ENCODE results near the gene WWOX. TPM values are rescaled to one million over a fixed set of nuclear protein-coding genes. Genes with fewer than 3 reads are reported as not detected.

Gene WWOX
- total and polyA plus RNA-seq, 2 of the 13 experiments (the other 11 are each of a cell fraction or from before 2014, with no cell fraction given): 9.1 to 37.4 TPM

DNA sequence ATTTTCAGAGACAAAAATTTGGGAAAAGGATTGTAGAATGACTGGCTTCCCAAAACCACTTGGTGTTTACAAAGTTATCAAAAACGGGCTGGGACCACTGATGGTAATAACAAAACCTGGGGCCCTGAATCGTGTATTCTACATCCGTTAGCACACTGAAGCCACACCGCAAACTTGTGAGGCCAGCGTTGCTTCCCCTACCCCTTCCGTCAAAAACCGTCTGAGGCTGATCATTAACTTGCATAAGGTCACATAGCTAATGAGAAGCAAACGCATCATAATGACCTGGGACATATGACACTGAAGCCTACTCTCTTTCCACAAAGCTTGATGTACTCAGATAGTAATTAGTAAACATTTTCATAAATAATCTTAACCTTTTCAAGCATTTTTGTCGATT, 796.8 kb downstream of the WWOX start:
- no TSS peak for BruUV-seq (replicated peaks)
- DNase-seq (ENCODE audit: low spot score): no peak
- in situ Hi-C loops (cut with HindIII; ENCODE audit: extremely low pct_ligation_motif_present, low pct_unique_long_range_greater_than_20kb) (no loop called here), intact Hi-C loops (cut with micrococcal nuclease; ENCODE audit: unreplicated experiment) (no loop called here)
- Histone ChIP-seq H3K36me3 (replicated peaks in 1 of 2; ENCODE audit: control insufficient read depth in 1 of 2, insufficient read depth in 2 of 2, low read length in 2 of 2) (no peaks in the 10 kb centered on the region), H3K79me2 (ENCODE audit: insufficient read depth, low read length) (no peaks in the 10 kb centered on the region), H3K9ac (ENCODE audit: insufficient read depth, low read depth, low read length) (no peak overlapping the region), H3K4me1 (ENCODE audit: insufficient read depth, low read length) (no peaks in the 10 kb centered on the region), H3K4me2 (ENCODE audit: low read depth, low read length) (no peak overlapping the region), H3K4me3 (replicated peaks in 1 of 3; ENCODE audit: insufficient read depth in 1 of 3, low read depth in 2 of 3, low read length in 3 of 3) (no peak overlapping the region), H3K9me3 (ENCODE audit: low read length) (no peaks in the 10 kb centered on the region), H3K27ac (ENCODE audit: extremely low read length, insufficient read depth, low read length) (no peak overlapping the region), H4K20me1 (ENCODE audit: insufficient read depth, low read length) (no peaks in the 10 kb centered on the region), H2AFZ (ENCODE audit: low read length) (no peak overlapping the region), H3K27me3 (ENCODE audit: control insufficient read depth in 1 of 2, insufficient read depth in 2 of 2, low read length in 2 of 2) (no peaks in the 10 kb centered on the region)
- FAIRE-seq: no peak
- CTCF ChIA-PET (ENCODE audit: low intra/inter-chr PET ratio, low total read pairs): no interaction called here
- ATAC-seq: no peak
- WGBS (ENCODE audit: low lambda C conversion rate): 51% methylated on average over 9 of the region's 9 CpGs
- POLR2A ChIA-PET: no interaction called here
- no peak for TF ChIP-seq PCBP1 (IDR thresholded peaks at IDR 0.05; ENCODE audit: borderline replicate concordance, low read depth, low read length)
- TF ChIP-seq PHF8 (CRISPR knock-in tag; IDR thresholded peaks at IDR 0.05): no peak
- TF ChIP-seq YEATS4 (CRISPR knock-in tag; IDR thresholded peaks at IDR 0.05; ENCODE audit: borderline replicate concordance): no peak
- TF ChIP-seq ZNF746 (CRISPR knock-in tag; IDR thresholded peaks at IDR 0.05): no peak
- TF ChIP-seq U2AF2 (IDR thresholded peaks at IDR 0.05; ENCODE audit: low read depth, low read length): no peak
- no peak for TF ChIP-seq PLRG1 (conservative IDR thresholded peaks at IDR 0.05)
- TF ChIP-seq, protein P1, sequence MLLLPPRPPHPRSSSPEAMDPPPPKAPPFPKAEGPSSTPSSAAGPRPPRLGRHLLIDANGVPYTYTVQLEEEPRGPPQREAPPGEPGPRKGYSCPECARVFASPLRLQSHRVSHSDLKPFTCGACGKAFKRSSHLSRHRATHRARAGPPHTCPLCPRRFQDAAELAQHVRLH (CRISPR knock-in tag; IDR thresholded peaks at IDR 0.05; ENCODE audit: borderline replicate concordance, low read depth): no peak
- TF ChIP-seq, protein P2, sequence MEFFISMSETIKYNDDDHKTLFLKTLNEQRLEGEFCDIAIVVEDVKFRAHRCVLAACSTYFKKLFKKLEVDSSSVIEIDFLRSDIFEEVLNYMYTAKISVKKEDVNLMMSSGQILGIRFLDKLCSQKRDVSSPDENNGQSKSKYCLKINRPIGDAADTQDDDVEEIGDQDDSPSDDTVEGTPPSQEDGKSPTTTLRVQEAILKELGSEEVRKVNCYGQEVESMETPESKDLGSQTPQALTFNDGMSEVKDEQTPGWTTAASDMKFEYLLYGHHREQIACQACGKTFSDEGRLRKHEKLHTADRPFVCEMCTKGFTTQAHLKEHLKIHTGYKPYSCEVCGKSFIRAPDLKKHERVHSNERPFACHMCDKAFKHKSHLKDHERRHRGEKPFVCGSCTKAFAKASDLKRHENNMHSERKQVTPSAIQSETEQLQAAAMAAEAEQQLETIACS (CRISPR knock-in tag; IDR thresholded peaks at IDR 0.05): no peak
- TF ChIP-seq, protein P3, sequence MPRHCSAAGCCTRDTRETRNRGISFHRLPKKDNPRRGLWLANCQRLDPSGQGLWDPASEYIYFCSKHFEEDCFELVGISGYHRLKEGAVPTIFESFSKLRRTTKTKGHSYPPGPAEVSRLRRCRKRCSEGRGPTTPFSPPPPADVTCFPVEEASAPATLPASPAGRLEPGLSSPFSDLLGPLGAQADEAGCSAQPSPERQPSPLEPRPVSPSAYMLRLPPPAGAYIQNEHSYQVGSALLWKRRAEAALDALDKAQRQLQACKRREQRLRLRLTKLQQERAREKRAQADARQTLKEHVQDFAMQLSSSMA (CRISPR knock-in tag; IDR thresholded peaks at IDR 0.05): no peak
- TF ChIP-seq TBX3 (IDR thresholded peaks at IDR 0.05; ENCODE audit: borderline replicate concordance): no peak
- no peak for TF ChIP-seq SP4 (CRISPR knock-in tag; IDR thresholded peaks at IDR 0.05)
- no peak for TF ChIP-seq RXRA (CRISPR knock-in tag; IDR thresholded peaks at IDR 0.05)
- no peak for TF ChIP-seq REXO4 (CRISPR knock-in tag; IDR thresholded peaks at IDR 0.05; ENCODE audit: borderline replicate concordance)
- TF ChIP-seq SAP130 (CRISPR knock-in tag; IDR thresholded peaks at IDR 0.05; ENCODE audit: low read depth): no peak
- TF ChIP-seq, protein P4, sequence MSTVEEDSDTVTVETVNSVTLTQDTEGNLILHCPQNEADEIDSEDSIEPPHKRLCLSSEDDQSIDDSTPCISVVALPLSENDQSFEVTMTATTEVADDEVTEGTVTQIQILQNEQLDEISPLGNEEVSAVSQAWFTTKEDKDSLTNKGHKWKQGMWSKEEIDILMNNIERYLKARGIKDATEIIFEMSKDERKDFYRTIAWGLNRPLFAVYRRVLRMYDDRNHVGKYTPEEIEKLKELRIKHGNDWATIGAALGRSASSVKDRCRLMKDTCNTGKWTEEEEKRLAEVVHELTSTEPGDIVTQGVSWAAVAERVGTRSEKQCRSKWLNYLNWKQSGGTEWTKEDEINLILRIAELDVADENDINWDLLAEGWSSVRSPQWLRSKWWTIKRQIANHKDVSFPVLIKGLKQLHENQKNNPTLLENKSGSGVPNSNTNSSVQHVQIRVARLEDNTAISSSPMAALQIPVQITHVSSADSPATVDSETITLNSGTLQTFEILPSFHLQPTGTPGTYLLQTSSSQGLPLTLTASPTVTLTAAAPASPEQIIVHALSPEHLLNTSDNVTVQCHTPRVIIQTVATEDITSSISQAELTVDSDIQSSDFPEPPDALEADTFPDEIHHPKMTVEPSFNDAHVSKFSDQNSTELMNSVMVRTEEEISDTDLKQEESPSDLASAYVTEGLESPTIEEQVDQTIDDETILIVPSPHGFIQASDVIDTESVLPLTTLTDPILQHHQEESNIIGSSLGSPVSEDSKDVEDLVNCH (CRISPR knock-in tag; IDR thresholded peaks at IDR 0.05): no peak
